Heart left ventricle (tissue), 16 donors: ENCODE results near the gene TTC16. TPM values are rescaled to one million over a fixed set of nuclear protein-coding genes. Genes with fewer than 3 reads are reported as not detected.

ENCODE experiments used
- ATAC-seq, 4 donors: fragments of 200-7000 bp; cut with Tn5 transposase; one replicate each; pipeline ENCODE4 v1.9.1; 2020 to 2022; ENCODE audit warnings: moderate library complexity in 4 of 4, mild to moderate bottlenecking in 3 of 4, moderate number of reproducible peaks in 1 of 4
- DNase-seq, 5 donors: peaks; one replicate each; pipeline ENCODE4 v3.0.0-alpha.2; 2020
- H3K27ac ChIP-seq, 12 donors: fragments of 200-600 bp; sonication (generic) in 4 of 12; one replicate each; pipeline versions ENCODE4 v1.5.0 to v1.8.0; 2016 to 2022; ENCODE audit warnings: mild to moderate bottlenecking in 2 of 12
- H3K27me3 ChIP-seq, 9 donors: fragments of 200-600 bp; sonication (generic) in 2 of 9; one replicate each; pipeline versions ENCODE4 v1.5.1 to v1.8.0; 2016 to 2022; ENCODE audit warnings: mild to moderate bottlenecking in 3 of 9
- H3K36me3 ChIP-seq, 9 donors: fragments of 200-600 bp; sonication (generic) in 2 of 9; one replicate each; pipeline versions ENCODE4 v1.5.0 to v1.8.0; 2018 to 2022; ENCODE audit warnings: mild to moderate bottlenecking in 2 of 9
- H3K4me1 ChIP-seq, 12 donors: fragments of 200-600 bp; sonication (generic) in 4 of 12; one replicate each; pipeline versions ENCODE4 v1.5.0 to v1.8.0; 2016 to 2022; ENCODE audit warnings: mild to moderate bottlenecking in 3 of 12
- H3K4me3 ChIP-seq, 12 donors: fragments of 200-600 bp; sonication (generic) in 4 of 12; one replicate each; pipeline versions ENCODE4 v1.5.0 to v1.8.0; 2017 to 2022; ENCODE audit warnings: mild to moderate bottlenecking in 9 of 12, moderate library complexity in 4 of 12
- H3K9me3 ChIP-seq, 12 donors: fragments of 200-600 bp; sonication (generic) in 4 of 12; one replicate each; pipeline versions ENCODE4 v1.5.0 to v1.8.0; 2016 to 2022; ENCODE audit warnings: mild to moderate bottlenecking in 1 of 12
- CTCF ChIP-seq, 12 donors: fragments of 200-600 bp; sonication (generic) in 4 of 12; IDR thresholded peaks; one replicate each; pipeline versions ENCODE4 v1.5.0 to v1.8.0; 2018 to 2022; ENCODE audit warnings: antibody characterized with exemption in 12 of 12, mild to moderate bottlenecking in 5 of 12
- POLR2A ChIP-seq, 2 donors: fragments of 450-650 bp; IDR thresholded peaks; one replicate each; pipeline ENCODE4 v1.6.1; 2017; ENCODE audit warnings: antibody characterized with exemption in 2 of 2, mild to moderate bottlenecking in 2 of 2, moderate library complexity in 2 of 2
- WGBS, 4 donors: extraction: QIAGEN DNeasy Blood & Tissue Kit in 2 of 4; methylation state at CpG; one replicate each; pipeline versions ENCODE4 v1.1.5 to v1.1.7; 2013 to 2018; 5-methylcytosine and 5-hydroxymethylcytosine counted together
- intact Hi-C, 10 donors: fragments of 100-400 bp; cut with DNase I; formaldehyde crosslinking; loops; one replicate each; pipeline versions ENCODE4 v1.11.1 to v1.14.2; 2022
- polyA plus RNA-seq, 2 donors: library from polyadenylated mRNA; stranded (reverse); fragments of 200-250 nt; gene quantifications; one replicate each; pipeline ENCODE4 v1.2.3, GENCODE V29; 2013
- total RNA-seq, 9 donors: library from RNA; depleted of rRNA in 2 of 9; stranded (reverse); fragments of >200 nt in 2 of 9; fragmentation: NEBNext Ultra II Directional in 3 of 9; extraction: Animal tissue kit (Norgen Biotek cat#: 25700) in 3 of 9; gene quantifications; one replicate each; pipeline versions ENCODE4 v1.1.0 to v1.2.4, GENCODE V29; 2016 to 2023
- donor health status: ischemic (EF 13 %, LVEDD 7.1; RV severe dilation, severe dysfunction).
- donor health status: healthy with polysubstance abuse.
- donor health status: DM: no; HTN: yes; CAD: no.
- donor health status: DM: no; HTN: no; CAD: no.
- donor health status: ischemic (EF 25% LVEDD 6.9; RV normal size, moderate dysfunction).
- donor health status: ischemic (EF 25% LVEDD 5.7; RV mildly dilated, moderate dysfunction).
- donor health status: healthy.
- donor health status: DM: yes; HTN: yes; CAD: no.
- donor health status: ischemic (EF 35%, LVEDD 5.7; RV mildly dilated, moderate dysfunction).
- donor health status: nonischemic (EF 11% LVEDD 7.7; RV severe dilation, severe dysfunction).
- donor health status: DM: yes; HTN: yes; CAD: no.
- donor health status: PGD.
- donor health status: ischemic (EF 29% LVEDD 5.4; RV normal size, mild dysfunction).
- donor health status: nonischemic (EF 23%, LVEDD 6.1; RV moderate dilation, normal function).

Gene TTC16
- total and polyA plus RNA-seq, 11 donors: 0.09 to 0.61 (median 0.27) TPM; not detected in 2

DNA sequence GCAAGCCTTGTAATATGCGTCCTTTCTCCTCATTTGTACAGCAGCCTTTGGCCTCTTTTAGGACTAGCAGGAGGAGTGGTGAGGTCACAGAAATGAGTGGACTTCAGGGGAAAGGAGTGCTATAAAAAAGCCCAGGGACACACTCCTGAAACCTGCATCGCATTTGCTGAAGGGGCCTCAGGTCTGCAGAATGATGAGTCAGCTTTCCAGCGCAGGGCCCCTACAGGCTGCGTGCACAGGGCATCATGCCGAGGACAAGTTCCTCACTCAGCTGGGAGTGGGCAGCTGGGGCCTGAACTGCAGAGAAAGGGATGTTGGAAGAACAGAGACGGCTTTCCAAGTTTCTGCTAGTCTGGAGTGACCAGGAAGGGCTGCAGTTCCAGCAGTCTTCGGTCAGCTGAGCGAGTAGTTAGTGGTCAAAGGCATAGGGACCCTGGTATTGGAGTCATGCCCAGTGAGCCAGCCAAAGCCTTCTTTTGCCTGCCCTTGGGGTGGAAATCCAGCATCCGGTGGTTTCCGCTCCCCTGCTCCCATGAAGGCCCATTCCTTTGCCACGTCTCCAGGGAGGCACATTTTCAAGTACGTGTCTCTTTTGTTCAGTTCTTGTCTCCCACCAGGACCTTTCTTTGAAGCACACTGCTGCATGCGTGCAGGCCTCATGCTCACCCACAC lies 26.4 kb upstream of the TTC16 start:
- no peak for TF ChIP-seq POLR2A (IDR thresholded peaks at IDR 0.05)
- no peak for TF ChIP-seq CTCF (IDR thresholded peaks at IDR 0.05)
- WGBS, 4 donors: 94 to 96% (median 95%) methylated on average over 13 of the region's 13 CpGs
- Histone ChIP-seq H3K36me3 (peaks cover 0 to 80% (median 50%) of the 10 kb centered on the region in 9 donors), H3K27ac (no peak overlapping the region), H3K27me3 (no peaks in the 10 kb centered on the region), H3K4me1 (no peaks in the 10 kb centered on the region), H3K4me3 (no peak overlapping the region), H3K9me3 (no peaks in the 10 kb centered on the region)
- ATAC-seq (no peak), DNase-seq (no peak)
- intact Hi-C loops: no loop called here

DNA sequence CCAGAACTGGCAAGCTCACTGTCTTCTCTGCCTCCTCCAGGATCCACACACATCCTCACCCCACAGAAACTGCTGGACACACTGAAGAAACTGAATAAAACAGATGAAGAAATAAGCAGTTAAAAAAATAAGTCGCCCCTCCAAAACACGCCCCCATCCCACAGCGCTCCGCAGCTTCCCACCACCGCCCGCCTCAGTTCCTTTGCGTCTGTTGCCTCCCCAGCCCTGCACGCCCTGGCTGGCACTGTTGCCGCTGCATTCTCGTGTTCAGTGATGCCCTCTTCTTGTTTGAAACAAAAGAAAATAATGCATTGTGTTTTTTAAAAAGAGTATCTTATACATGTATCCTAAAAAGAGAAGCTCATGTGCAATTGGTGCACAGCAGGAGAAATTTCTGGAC lies 25.1 kb upstream of the TTC16 start:
- DNase-seq (no peak), ATAC-seq (no peak)
- H3K36me3 ChIP-seq: peaks cover 0 to 70% (median 50%) of the 10 kb centered on the region in 9 donors
- intact Hi-C loops: loop anchor here in 1 of 10 donors (5.0 kb wide), 1 partner anchor 38 kb away; no protein-coding TSS in a partner anchor
- H3K27me3 ChIP-seq: no peaks in the 10 kb centered on the region
- no peak overlapping the region for H3K27ac ChIP-seq
- TF ChIP-seq POLR2A (IDR thresholded peaks at IDR 0.05): no peak
- TF ChIP-seq CTCF (IDR thresholded peaks at IDR 0.05): no peak
- no peaks in the 10 kb centered on the region for H3K4me1 ChIP-seq
- 91 to 96% (median 95%) methylated on average over 10 of the region's 10 CpGs for WGBS, 4 donors
- no peak overlapping the region for H3K4me3 ChIP-seq
- no peaks in the 10 kb centered on the region for H3K9me3 ChIP-seq

DNA sequence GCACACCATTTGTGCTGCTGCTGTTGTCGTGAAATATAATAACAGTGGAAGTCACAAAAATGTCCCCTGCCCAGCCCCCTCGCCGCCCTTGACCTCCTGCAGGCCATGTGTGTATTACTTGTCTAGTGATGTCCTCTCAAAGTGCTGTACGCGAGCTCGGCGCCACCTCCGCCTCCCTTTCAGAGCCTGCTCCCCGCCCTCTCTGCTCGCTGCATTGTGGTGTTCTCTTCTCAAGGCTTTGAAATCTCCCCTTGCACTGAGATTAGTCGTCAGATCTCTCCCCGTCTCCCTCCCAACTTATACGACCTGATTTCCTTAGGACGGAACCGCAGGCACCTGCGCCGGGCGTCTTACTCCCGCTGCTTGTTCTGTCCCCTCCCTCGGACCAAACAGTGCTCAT lies 23.8 kb upstream of the TTC16 start:
- no peaks in the 10 kb centered on the region for H3K9me3 ChIP-seq
- ATAC-seq: no peak
- H3K27me3 ChIP-seq: no peaks in the 10 kb centered on the region
- H3K36me3 ChIP-seq: peaks cover 0 to 57% (median 36%) of the 10 kb centered on the region in 9 donors
- no peak overlapping the region for H3K27ac ChIP-seq
- intact Hi-C loops: loop anchor here in 1 of 10 donors (5.0 kb wide), 1 partner anchor 40 kb away; no protein-coding TSS in a partner anchor
- no peak for DNase-seq
- H3K4me3 ChIP-seq: no peak overlapping the region
- 87 to 91% (median 91%) methylated on average over 20 of the region's 20 CpGs for WGBS, 4 donors
- no peak for TF ChIP-seq CTCF (IDR thresholded peaks at IDR 0.05)
- TF ChIP-seq POLR2A (IDR thresholded peaks at IDR 0.05): no peak
- H3K4me1 ChIP-seq: no peaks in the 10 kb centered on the region

GRCh38 chr9:127693143-127693542 lies 22.7 kb upstream of the TTC16 start:
- 88 to 91% (median 90%) methylated on average over 10 of the region's 10 CpGs for WGBS, 4 donors
- no peak for DNase-seq

More at GRCh38 chr9:127693143-127693542, 22.7 kb upstream of the TTC16 start:
- TF ChIP-seq POLR2A (IDR thresholded peaks at IDR 0.05): no peak
- no peak for TF ChIP-seq CTCF (IDR thresholded peaks at IDR 0.05)
- Histone ChIP-seq H3K9me3 (no peaks in the 10 kb centered on the region), H3K4me1 (no peaks in the 10 kb centered on the region), H3K27ac (no peak overlapping the region), H3K4me3 (no peak overlapping the region), H3K27me3 (no peaks in the 10 kb centered on the region), H3K36me3 (peaks cover 0 to 46% (median 27%) of the 10 kb centered on the region in 9 donors)
- intact Hi-C loops: loop anchor here in 1 of 10 donors (5.0 kb wide), 1 partner anchor 41 kb away; no protein-coding TSS in a partner anchor
- ATAC-seq: no peak
